Measurements from ENCODE around the gene GATA1. TPM values are rescaled to one million over a fixed set of nuclear protein-coding genes. Genes with fewer than 3 reads are reported as not detected.

GATA1 gene
- total RNA-seq, 1 experiment from 2014 or later: 0.34 TPM

DNA sequence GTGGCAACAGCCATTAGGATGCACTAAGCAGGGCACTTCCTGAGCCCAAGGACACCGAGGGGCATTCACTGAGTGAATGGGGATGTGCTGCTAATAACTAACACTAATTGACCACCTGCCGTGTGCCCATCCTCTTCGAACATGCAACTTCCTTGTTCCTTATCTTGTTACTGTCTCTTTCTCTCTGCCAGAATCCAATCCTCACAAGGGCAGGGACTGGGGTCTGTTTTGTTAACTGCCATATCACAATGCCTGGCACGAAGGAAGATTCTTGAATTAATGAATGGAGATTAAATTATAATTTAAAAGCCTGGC, 41.2 kb downstream of the GATA1 start:
- CTCF ChIA-PET: no interaction called here
- BruUV-seq (replicated peaks): no TSS peak
- POLR2A ChIA-PET: no interaction called here

DNA sequence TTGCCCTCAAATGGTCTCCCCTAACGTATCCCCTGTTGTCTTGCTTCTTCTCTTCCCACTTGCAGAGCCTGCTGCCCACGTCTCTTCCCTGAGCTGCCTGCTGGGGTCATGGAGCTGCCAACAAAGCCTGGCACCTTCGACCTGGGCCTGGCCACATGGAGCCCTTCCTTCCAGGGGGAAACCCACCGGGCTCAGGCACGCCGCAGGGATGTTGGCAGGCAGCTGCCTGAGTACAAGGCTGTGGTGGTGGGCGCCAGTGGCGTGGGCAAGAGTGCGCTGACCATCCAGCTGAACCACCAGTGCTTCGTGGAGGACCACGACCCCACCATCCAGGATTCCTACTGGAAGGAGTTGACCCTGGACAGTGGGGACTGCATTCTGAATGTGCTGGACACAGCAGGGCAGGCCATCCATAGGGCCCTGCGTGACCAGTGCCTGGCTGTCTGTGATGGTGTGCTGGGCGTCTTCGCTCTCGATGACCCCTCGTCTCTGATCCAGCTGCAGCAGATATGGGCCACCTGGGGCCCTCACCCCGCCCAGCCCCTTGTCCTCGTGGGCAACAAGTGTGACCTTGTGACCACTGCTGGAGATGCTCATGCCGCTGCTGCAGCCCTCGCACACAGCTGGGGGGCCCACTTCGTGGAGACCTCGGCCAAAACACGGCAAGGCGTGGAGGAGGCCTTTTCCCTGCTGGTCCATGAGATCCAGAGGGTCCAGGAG, 42.8 kb downstream of the GATA1 start:
- no peak overlapping the region for H2AFZ ChIP-seq (ENCODE audit: low read depth, low read length, poor library complexity, severe bottlenecking)
- intact Hi-C loops (cut with micrococcal nuclease): no loop called here
- no peaks in the 10 kb centered on the region for H3K9me2 ChIP-seq (ENCODE audit: insufficient read depth)
- H3K4me1 ChIP-seq (ENCODE audit: control insufficient read depth in 1 of 2, insufficient read depth in 2 of 2, low read length in 2 of 2): no peaks in the 10 kb centered on the region
- no TSS peak for BruUV-seq (replicated peaks)
- no peaks in the 10 kb centered on the region for H3K79me2 ChIP-seq (ENCODE audit: insufficient read depth, low read length)
- H3K4me3 ChIP-seq (replicated peaks in 1 of 2; ENCODE audit: low read depth in 1 of 2, low read length in 2 of 2): no peak overlapping the region
- no peaks in the 10 kb centered on the region for H4K20me1 ChIP-seq (ENCODE audit: insufficient read depth)
- H3K9ac ChIP-seq (ENCODE audit: low read length): no peak overlapping the region
- ATAC-seq: no peak
- DNase-seq (ENCODE audit: low read depth, low spot score): no peak
- no peak overlapping the region for H3K27ac ChIP-seq (ENCODE audit: low read depth, low read length)
- no peaks in the 10 kb centered on the region for H3K36me3 ChIP-seq (ENCODE audit: control insufficient read depth in 1 of 2, insufficient read depth in 2 of 2, low read length in 2 of 2)
- H3K9me3 ChIP-seq (ENCODE audit: control insufficient read depth in 1 of 2, insufficient read depth in 1 of 2, low read depth in 1 of 2, low read length in 2 of 2): no peaks in the 10 kb centered on the region
- ChIA-PET CTCF (no interaction called here), RAD21 (ENCODE audit: low non-redundant PET in 1 of 2, low total read pairs in 2 of 2, uncharacterized antibody in 2 of 2, unreplicated experiment in 2 of 2) (no interaction called here), POLR2A (no interaction called here)
- H3K27me3 ChIP-seq (ENCODE audit: insufficient read depth, low read length): no peaks in the 10 kb centered on the region
- no peak overlapping the region for H3K4me2 ChIP-seq (ENCODE audit: low read length)
- TF ChIP-seq, protein P1, sequence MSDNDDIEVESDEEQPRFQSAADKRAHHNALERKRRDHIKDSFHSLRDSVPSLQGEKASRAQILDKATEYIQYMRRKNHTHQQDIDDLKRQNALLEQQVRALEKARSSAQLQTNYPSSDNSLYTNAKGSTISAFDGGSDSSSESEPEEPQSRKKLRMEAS (IDR thresholded peaks at IDR 0.05): no peak
- TF ChIP-seq ZNF274 (IDR thresholded peaks at IDR 0.05; ENCODE audit: low read depth, low read length): no peak
- TF ChIP-seq REST (IDR thresholded peaks at IDR 0.05; ENCODE audit: low read depth): no peak
- TF ChIP-seq SRF (IDR thresholded peaks at IDR 0.05; ENCODE audit: low read depth): no peak
- TF ChIP-seq, protein P2, sequence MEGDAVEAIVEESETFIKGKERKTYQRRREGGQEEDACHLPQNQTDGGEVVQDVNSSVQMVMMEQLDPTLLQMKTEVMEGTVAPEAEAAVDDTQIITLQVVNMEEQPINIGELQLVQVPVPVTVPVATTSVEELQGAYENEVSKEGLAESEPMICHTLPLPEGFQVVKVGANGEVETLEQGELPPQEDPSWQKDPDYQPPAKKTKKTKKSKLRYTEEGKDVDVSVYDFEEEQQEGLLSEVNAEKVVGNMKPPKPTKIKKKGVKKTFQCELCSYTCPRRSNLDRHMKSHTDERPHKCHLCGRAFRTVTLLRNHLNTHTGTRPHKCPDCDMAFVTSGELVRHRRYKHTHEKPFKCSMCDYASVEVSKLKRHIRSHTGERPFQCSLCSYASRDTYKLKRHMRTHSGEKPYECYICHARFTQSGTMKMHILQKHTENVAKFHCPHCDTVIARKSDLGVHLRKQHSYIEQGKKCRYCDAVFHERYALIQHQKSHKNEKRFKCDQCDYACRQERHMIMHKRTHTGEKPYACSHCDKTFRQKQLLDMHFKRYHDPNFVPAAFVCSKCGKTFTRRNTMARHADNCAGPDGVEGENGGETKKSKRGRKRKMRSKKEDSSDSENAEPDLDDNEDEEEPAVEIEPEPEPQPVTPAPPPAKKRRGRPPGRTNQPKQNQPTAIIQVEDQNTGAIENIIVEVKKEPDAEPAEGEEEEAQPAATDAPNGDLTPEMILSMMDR (IDR thresholded peaks at IDR 0.05 in 2 of 3, conservative IDR thresholded peaks at IDR 0.05 in 1 of 3; ENCODE audit: borderline replicate concordance in 1 of 3, insufficient read depth in 1 of 3, low read depth in 2 of 3, low read length in 2 of 3): no peak
- TF ChIP-seq, protein P3, sequence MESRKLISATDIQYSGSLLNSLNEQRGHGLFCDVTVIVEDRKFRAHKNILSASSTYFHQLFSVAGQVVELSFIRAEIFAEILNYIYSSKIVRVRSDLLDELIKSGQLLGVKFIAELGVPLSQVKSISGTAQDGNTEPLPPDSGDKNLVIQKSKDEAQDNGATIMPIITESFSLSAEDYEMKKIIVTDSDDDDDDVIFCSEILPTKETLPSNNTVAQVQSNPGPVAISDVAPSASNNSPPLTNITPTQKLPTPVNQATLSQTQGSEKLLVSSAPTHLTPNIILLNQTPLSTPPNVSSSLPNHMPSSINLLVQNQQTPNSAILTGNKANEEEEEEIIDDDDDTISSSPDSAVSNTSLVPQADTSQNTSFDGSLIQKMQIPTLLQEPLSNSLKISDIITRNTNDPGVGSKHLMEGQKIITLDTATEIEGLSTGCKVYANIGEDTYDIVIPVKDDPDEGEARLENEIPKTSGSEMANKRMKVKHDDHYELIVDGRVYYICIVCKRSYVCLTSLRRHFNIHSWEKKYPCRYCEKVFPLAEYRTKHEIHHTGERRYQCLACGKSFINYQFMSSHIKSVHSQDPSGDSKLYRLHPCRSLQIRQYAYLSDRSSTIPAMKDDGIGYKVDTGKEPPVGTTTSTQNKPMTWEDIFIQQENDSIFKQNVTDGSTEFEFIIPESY (IDR thresholded peaks at IDR 0.05; ENCODE audit: extremely low read depth, insufficient replicate concordance, low read length): no peak
- TF ChIP-seq ELF1 (IDR thresholded peaks at IDR 0.05; ENCODE audit: borderline replicate concordance, low read depth): no peak
- no peak for TF ChIP-seq ATF3 (IDR thresholded peaks at IDR 0.05)
- no peak for TF ChIP-seq FOSL1 (IDR thresholded peaks at IDR 0.05; ENCODE audit: low read depth)

More for the DNA sequence above, 41.2 kb downstream of the GATA1 start:
- intact Hi-C loops (cut with micrococcal nuclease): no loop called here
- Histone ChIP-seq H3K79me2 (ENCODE audit: insufficient read depth, low read length) (no peaks in the 10 kb centered on the region), H3K4me1 (ENCODE audit: control insufficient read depth in 1 of 2, insufficient read depth in 2 of 2, low read length in 2 of 2) (no peaks in the 10 kb centered on the region), H3K4me3 (replicated peaks in 1 of 2; ENCODE audit: low read depth in 1 of 2, low read length in 2 of 2) (no peak overlapping the region), H3K4me2 (ENCODE audit: low read length) (no peak overlapping the region), H3K9ac (ENCODE audit: low read length) (no peak overlapping the region), H3K27ac (ENCODE audit: low read depth, low read length) (no peak overlapping the region), H3K36me3 (ENCODE audit: control insufficient read depth in 1 of 2, insufficient read depth in 2 of 2, low read length in 2 of 2) (no peaks in the 10 kb centered on the region), H3K9me2 (ENCODE audit: insufficient read depth) (no peaks in the 10 kb centered on the region), H3K27me3 (ENCODE audit: insufficient read depth, low read length) (no peaks in the 10 kb centered on the region), H4K20me1 (ENCODE audit: insufficient read depth) (no peaks in the 10 kb centered on the region), H3K9me3 (ENCODE audit: control insufficient read depth in 1 of 2, insufficient read depth in 1 of 2, low read depth in 1 of 2, low read length in 2 of 2) (no peaks in the 10 kb centered on the region), H2AFZ (ENCODE audit: low read depth, low read length, poor library complexity, severe bottlenecking) (no peak overlapping the region)
- no peak for ATAC-seq
- DNase-seq (ENCODE audit: low read depth, low spot score): no peak
- RAD21 ChIA-PET (ENCODE audit: low non-redundant PET in 1 of 2, low total read pairs in 2 of 2, uncharacterized antibody in 2 of 2, unreplicated experiment in 2 of 2): no interaction called here
- TF ChIP-seq JUND (IDR thresholded peaks at IDR 0.05): no peak
- TF ChIP-seq, protein P1 (IDR thresholded peaks at IDR 0.05): no peak
- TF ChIP-seq SRF (IDR thresholded peaks at IDR 0.05; ENCODE audit: low read depth): no peak
- no peak for TF ChIP-seq POLR2AphosphoS5 (IDR thresholded peaks at IDR 0.05; ENCODE audit: low read depth, low read length)
